ENCODE measurements around the gene GALK2. TPM values are rescaled to one million over a fixed set of nuclear protein-coding genes. Genes with fewer than 3 reads are reported as not detected.
"Not testable (repeated sequence)": the region's sequence is repeated elsewhere in the genome, so short reads cannot be mapped to it uniquely, and the experiment has no call there.

GALK2 gene
- total RNA-seq, 2 donors from 2014 or later = 28.5 to 52.3 TPM

DNA sequence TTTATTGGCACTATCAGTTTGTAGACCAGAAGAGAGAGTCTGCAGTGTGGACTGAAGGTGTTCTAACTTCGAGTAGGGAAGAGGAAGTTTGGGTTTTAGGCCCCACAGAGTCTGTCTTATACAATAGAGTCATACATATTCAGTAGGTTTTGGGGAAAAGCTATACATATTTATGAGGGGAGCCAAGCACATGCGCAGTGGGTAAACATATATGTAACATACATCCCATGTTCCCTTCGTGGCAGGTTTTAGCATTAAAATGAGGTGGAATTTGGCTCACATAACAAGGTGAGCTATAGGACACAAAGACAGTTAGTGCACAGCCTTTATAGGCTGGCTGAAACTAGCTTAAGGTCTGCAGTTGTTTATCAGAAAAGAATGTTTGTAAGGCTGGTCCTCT lies 4.9 kb downstream of the GALK2 start:
- Histone ChIP-seq H3K27ac (no peak overlapping the region), H3K36me3 (no peaks in the 10 kb centered on the region), H3K27me3 (replicated peaks; ENCODE audit: insufficient read depth) (no peaks in the 10 kb centered on the region), H3K4me1 (replicated peaks) (no peaks in the 10 kb centered on the region), H3K9me3 (no peaks in the 10 kb centered on the region), H3K4me3 (no peak overlapping the region)
- WGBS = 92% methylated on average over 3 of the region's 3 CpGs
- TF ChIP-seq, protein P1, sequence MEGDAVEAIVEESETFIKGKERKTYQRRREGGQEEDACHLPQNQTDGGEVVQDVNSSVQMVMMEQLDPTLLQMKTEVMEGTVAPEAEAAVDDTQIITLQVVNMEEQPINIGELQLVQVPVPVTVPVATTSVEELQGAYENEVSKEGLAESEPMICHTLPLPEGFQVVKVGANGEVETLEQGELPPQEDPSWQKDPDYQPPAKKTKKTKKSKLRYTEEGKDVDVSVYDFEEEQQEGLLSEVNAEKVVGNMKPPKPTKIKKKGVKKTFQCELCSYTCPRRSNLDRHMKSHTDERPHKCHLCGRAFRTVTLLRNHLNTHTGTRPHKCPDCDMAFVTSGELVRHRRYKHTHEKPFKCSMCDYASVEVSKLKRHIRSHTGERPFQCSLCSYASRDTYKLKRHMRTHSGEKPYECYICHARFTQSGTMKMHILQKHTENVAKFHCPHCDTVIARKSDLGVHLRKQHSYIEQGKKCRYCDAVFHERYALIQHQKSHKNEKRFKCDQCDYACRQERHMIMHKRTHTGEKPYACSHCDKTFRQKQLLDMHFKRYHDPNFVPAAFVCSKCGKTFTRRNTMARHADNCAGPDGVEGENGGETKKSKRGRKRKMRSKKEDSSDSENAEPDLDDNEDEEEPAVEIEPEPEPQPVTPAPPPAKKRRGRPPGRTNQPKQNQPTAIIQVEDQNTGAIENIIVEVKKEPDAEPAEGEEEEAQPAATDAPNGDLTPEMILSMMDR (IDR thresholded peaks at IDR 0.05) = no peak
- TF ChIP-seq POLR2AphosphoS5 (IDR thresholded peaks at IDR 0.05) = no peak
- DNase-seq (ENCODE audit: low spot score) = no peak
- intact Hi-C loops (cut with DNase I) = no loop called here

DNA sequence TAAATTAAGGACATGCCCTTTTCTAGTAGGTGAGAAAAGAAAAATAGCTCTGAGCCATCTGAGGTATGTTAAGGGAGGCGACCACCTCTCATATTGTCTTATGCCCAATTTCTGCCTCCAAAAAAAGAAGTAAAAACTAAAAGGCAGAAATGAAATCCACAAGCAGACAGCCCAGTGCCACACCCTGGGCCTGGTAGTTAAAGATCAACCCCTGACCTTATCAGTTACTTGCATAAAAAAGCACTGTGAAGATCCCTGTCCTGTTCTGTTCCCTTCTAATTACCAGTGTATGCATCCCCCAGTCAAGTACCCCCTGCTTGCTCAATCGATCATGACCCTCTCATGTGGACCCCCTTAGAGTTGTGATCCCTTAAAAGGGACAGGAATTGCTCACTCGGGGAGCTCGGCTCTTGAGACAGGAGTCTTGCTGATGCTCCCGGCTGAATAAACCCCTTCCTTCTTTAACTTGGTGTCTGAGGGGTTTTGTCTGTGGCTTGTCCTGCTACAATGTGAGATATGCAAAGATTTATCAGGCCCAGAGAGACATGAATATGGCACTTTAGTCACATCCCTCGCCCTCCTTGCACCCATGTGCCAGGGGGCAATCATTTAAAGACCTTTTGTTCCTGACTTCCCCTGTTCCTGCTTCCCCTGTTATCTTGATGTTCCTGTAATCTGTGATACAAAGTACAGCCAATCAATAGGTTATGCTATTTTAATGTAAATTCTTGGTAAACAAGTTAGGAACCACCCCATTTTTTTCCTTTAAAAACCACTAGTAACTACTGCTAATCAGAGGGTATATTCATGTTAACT lies 5.7 kb downstream of the GALK2 start:
- 97% methylated on average over 6 of the region's 6 CpGs for WGBS
- H3K4me3 ChIP-seq; H3K36me3 ChIP-seq; intact Hi-C loops (cut with DNase I); H3K27me3 ChIP-seq (replicated peaks; ENCODE audit: insufficient read depth); H3K9me3 ChIP-seq; DNase-seq (ENCODE audit: low spot score); H3K27ac ChIP-seq; H3K4me1 ChIP-seq (replicated peaks): not testable (repeated sequence)

DNA sequence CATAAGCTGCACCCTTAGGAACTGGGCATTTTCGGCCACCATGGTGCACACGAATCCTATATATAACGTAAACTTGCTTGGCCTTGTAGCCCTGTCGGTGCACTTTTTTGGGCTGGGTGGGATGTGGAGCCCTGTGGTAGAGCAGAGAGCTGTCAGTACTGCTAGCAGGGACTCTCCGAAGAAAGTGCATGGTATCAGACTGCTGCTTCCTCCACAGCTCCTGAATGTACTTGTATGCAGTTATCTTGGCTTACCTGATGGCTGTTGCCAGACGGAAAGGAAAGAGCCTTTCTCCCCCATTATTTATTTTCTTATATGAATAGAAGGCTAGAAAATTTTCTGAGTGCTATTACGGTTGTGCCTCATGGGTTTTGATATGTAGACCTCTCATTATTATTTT lies 8.4 kb downstream of the GALK2 start:
- Histone ChIP-seq H3K4me3 (no peak overlapping the region), H3K9me3 (no peaks in the 10 kb centered on the region), H3K36me3 (no peaks in the 10 kb centered on the region), H3K27me3 (replicated peaks; ENCODE audit: insufficient read depth) (no peaks in the 10 kb centered on the region), H3K4me1 (replicated peaks) (no peaks in the 10 kb centered on the region), H3K27ac (no peak overlapping the region)
- no peak for DNase-seq (ENCODE audit: low spot score)
- no peak for TF ChIP-seq POLR2A (IDR thresholded peaks at IDR 0.05)
- TF ChIP-seq POLR2AphosphoS5 (IDR thresholded peaks at IDR 0.05) = no peak
- intact Hi-C loops (cut with DNase I) = no loop called here
- WGBS = 91% methylated on average over 7 of the region's 7 CpGs

DNA sequence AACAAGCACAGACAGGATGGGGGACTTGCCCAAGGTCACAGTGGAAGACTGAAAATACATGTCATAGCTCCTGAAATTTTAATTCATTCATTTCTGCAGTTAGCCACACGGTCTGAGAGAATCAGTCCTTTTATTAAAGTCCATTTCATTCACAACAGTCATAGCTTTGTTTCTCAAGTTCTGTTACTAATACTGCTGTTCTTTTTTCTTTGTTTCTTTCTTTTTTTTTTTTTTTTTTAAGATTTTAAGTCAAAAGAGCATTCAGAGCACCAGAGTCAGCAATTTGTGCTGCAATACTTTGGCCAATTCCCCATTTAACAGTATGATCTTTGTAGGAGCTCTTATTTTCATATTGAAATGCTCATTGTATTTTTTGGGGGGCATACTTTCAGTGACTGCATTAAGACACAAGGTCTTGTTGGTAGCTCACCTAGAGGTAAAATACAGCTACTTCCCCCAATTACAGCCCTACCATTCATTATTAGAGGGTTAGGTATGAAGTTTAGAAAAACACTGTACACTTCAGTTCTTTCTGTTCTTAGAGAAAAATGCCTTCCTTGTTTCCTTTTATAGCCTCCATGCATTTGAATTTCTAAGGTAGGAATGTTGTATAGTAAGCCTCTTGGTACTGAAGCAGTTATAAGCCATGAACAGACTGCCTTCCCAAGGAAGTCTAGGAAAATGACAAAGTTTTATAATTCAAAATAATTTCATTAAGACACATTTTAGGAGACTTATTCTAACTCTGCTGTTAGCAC lies 9.6 kb downstream of the GALK2 start:
- Histone ChIP-seq H3K4me1 (replicated peaks) (no peaks in the 10 kb centered on the region), H3K27ac (no peak overlapping the region), H3K9me3 (no peaks in the 10 kb centered on the region), H3K36me3 (no peaks in the 10 kb centered on the region), H3K27me3 (replicated peaks; ENCODE audit: insufficient read depth) (no peaks in the 10 kb centered on the region), H3K4me3 (no peak overlapping the region)
- no peak for TF ChIP-seq POLR2AphosphoS5 (IDR thresholded peaks at IDR 0.05)
- intact Hi-C loops (cut with DNase I) = no loop called here
- no peak for DNase-seq (ENCODE audit: low spot score)
- WGBS = 79% methylated on average over 1 of the region's 1 CpG

DNA sequence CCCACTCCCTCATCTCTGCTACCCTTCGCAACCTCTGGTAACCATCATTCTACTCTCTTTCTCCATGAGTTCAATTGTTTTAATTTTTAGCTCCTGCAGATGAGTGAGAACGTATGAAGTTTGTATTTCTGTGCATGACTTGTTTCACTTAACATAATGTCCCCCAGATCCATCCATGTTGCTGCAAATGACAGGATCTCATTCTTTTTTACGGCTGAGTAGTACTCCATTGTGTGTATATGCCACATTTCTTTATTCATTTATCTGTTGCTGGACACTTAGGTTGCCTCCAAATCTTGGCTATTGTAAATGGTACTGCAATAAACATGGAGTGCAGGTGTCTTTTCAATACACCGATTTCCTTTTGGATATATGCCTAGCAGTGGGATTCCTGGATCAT lies 12.1 kb downstream of the GALK2 start:
- TF ChIP-seq, protein P1 (IDR thresholded peaks at IDR 0.05) = no peak
- TF ChIP-seq POLR2A (IDR thresholded peaks at IDR 0.05) (no peak), POLR2AphosphoS5 (IDR thresholded peaks at IDR 0.05) (no peak)
- Histone ChIP-seq H3K27me3 (replicated peaks; ENCODE audit: insufficient read depth) (no peaks in the 10 kb centered on the region), H3K27ac (no peak overlapping the region), H3K36me3 (no peaks in the 10 kb centered on the region), H3K4me3 (no peak overlapping the region), H3K9me3 (no peaks in the 10 kb centered on the region), H3K4me1 (replicated peaks) (no peaks in the 10 kb centered on the region)
- no peak for DNase-seq (ENCODE audit: low spot score)
- WGBS = 95% methylated on average over 4 of the region's 4 CpGs
- intact Hi-C loops (cut with DNase I) = no loop called here

DNA sequence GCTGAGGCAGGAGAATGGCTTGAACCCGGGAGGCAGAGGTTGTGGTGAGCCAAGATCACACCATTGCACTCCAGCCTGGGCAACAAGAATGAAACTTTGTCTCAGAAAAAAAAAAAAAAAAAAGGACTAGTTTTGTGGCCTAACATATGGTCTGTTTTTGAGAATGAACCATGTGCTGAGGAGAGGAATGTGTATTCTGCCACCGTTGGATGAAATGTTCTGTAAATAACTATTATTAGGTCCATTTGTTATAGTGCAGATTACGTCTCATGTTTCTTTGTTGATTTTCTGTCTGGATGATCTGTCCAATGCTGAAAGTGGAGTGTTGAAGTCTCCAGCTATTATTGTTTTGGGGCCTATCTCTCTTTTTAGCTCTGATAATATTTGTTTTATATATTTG lies 13.7 kb downstream of the GALK2 start:
- H3K27me3 ChIP-seq (replicated peaks; ENCODE audit: insufficient read depth); H3K9me3 ChIP-seq; intact Hi-C loops (cut with DNase I); H3K4me1 ChIP-seq (replicated peaks); H3K4me3 ChIP-seq; DNase-seq (ENCODE audit: low spot score); H3K36me3 ChIP-seq: not testable (repeated sequence)
- WGBS = 54% methylated on average over 3 of the region's 3 CpGs
- TF ChIP-seq POLR2AphosphoS5 (IDR thresholded peaks at IDR 0.05) = peak; percentile 48
- H3K27ac ChIP-seq = peak overlapping the region in 1 of 2 donors; percentile 55
